Measurements from ENCODE around the gene CCDC73.

CCDC73 gene

DNA sequence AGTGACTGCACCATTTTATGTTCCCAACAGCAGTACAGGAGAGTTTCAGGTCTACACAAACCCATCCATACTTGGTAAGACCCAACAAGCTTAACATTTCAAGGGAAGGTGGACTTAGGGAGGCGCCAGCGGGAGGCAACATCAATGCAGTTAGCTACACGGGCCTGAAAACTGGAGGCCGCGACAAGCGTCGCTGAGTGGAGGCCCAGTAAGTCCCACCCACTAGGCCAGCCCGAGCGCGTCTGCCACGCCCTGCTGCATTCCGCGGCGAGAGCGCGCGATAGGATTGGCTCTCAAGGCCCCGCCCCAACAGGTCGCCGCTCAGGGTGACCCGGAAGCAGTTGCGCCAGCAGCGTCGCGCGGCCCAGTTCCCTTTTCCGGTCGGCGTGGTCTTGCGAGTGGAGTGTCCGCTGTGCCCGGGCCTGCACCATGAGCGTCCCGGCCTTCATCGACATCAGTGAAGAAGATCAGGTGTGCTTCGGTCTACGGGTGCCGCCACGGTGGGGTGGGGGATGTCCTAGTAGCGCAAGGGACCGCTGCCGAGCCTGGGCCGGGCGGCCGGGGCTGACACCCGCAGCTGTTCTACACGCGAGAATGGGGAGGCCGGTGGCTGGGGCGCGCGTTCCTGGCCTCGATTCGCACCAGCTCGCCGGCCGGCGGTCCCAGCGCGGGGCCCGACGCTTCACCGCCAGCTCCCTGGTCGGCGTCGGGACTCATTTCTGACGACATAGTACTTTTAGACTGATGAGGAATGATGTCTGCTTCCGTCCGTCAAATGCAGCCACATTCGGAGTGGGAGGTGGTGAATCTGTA, 210.8 kb downstream of the CCDC73 start, which contains the start of gene EIF3M:
EIF3M (plus strand) TSS at position 373 of the 813 bp plus-strand sequence; CDS start at position 430, 57 bp downstream.
- peak; percentile 82 to 90 for DNase-seq

DNA sequence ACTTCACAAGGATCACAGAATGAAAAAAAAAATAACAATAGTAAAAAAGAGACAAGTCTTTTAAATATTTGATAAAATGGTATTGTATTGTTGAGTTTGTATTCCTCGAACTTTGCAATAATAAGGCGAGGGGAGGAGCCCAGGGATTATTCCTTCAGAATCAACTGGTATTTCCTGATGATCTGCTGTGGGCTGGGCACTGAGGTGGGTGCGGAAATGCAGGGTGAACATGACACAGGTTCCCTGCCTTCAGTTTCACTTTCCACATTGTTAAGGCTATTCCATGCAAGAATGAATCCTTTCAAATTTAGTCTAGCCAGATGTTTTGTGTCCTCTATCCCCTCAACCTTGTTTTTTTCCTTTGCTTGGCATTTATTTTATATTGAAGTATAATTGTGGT, 212.9 kb downstream of the CCDC73 start:
- DNase-seq, result no peak

GRCh38 chr11:32580967-32581366, 213.5 kb downstream of the CCDC73 start:
- DNase-seq, result no peak

DNA sequence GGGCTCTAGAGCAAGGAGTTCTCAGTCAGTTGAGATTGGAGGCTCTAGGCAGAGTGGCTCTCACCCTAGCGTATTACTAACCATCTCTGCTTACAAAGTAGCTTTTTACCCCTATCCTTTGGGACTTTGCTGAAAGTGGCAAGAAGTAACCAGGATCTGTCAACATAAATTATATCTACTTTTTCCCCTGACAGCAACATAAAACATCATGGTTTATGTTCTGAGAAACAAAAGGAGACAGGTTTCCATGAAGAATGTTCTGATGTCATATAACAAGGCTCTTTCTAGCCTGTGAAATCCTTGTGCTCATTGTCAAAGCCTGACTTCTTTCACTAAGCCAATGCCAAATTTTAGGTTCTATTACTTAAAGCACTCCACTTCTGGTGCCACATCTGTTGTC, 218.0 kb downstream of the CCDC73 start:
- DNase-seq, result no peak

GRCh38 chr11:32575070-32575469, 219.4 kb downstream of the CCDC73 start:
- DNase-seq, result no peak

GRCh38 chr11:32574421-32574820, 220.0 kb downstream of the CCDC73 start:
- DNase-seq, result no peak

- no peak for DNase-seq
Measured at GRCh38 chr11:32573228-32573627, 221.2 kb downstream of the CCDC73 start.

- DNase-seq, result no peak
Measured at GRCh38 chr11:32571039-32571438, 223.4 kb downstream of the CCDC73 start.

DNA sequence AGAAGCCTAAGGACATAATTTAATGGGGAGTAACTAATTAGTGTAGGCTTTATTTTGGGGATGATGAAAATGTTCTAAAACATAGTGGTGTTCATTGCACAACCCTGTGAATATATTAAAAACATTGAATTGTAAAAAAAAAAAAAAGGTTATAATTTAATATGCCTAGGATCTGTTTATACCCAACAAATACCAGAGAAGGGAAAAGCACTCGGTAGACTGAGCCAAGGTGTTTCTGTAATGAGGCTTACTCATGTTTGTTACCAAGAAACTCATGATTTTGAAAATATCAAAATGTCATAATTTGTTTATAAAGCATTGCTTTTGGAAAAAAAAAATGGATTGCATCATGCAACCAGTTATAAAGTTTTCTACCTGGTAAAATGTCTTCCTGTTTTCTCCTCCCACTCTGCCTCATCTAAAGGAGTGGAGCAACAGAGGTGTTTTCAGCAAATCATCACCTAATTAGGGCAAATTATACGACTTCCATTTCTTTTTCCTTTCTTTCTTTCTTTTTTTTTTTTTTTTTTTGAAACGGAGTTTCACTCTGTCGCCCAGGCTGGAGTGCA, 225.1 kb downstream of the CCDC73 start:
- DNase-seq, result no peak

GRCh38 chr11:32567154-32567553, 227.3 kb downstream of the CCDC73 start:
- no peak for DNase-seq

DNA sequence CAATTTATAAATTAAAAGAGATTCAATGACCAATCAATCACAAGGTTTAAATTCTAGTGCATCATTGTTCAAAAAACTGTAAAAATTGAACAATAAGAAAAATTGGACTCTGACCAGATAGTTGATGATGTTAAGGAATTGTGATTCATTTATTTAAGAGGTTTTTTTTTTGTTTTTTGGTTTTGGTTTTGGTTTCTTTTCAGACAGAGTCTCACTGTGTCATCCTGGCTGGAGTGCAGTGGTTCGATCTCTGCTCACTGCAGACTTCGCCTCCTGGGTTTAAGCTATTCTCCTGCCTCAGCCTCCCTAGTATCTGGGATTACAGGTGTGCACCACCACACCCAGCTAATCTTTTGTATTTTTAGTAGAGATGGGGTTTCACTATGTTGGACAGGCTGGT, 227.9 kb downstream of the CCDC73 start:
- no peak for DNase-seq

DNA sequence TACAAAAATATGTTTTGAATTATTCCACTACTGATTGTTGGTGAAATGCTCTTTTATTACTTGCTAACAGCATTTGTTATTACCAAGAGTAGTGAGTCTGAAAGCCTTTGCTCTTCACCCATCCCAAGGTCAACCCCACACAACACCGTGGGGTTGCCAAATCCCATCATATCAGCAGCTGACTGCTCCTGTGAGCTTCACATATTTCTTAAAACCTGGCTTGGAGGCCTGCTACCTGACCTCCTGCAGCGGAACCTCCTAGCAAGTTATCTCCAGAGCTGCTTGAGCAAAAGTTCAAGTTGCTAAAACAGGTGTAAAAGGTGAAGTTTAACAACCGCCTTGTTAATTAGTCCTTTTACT, 230.9 kb downstream of the CCDC73 start:
- no peak for DNase-seq

DNA sequence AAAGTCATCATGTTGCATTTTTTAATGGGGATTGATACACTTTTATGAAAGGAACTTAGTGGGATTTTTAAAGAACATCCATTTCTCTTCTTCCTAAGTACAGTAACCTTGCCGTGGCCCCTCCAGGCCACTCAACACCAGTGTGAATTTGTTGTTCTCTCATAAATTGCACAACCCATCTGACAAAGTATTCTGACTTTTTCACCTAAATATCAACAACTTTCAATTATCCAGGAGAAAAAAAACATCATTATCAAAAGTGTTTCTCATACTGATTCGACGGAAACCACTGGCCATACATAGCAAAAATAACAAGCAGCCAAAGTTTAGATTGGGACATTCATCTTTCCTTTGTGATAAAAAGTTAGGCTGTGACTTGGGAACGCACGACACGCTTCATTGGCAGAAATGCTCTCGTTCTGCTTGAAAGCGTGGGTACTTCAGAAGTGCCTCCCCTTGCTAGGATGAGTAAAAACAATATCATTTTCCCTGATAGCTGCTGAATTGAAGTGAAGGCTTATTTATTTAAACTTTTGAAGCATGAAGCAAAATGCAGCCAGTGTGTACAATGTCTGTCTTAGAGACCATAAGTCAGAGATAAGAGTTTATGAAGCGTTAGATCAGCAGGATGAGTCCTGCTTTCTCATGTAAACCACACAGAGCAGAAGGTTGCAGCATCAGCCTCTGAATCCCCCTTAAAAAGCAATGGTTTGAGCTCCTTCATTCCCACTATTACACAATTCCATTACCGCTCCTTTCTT, 231.4 kb downstream of the CCDC73 start:
- no peak for DNase-seq

GRCh38 chr11:32561835-32562234, 232.6 kb downstream of the CCDC73 start:
- no peak for DNase-seq

GRCh38 chr11:32555895-32556294, 238.6 kb downstream of the CCDC73 start:
- no peak for DNase-seq

DNA sequence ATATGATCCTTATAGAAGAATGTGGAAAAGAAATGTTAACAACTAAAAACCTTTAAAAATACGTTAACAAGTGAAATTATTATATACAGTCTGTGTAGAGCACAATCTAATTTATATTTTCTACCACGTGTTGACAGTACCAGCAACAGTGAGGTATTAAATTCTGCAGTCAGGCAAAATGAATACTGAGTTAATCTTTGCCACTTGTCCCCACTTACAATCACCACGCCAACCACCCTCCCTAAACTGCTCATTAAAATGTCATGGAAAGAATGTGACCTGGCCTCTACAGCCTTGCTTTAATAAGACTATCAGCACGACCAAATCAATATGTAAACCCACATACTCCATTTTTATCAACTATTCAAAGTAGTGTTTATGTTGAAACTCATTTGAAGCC, 239.4 kb downstream of the CCDC73 start:
- DNase-seq, result no peak
